Neural cell (in vitro differentiated cells): Measurements from ENCODE around the gene POU2F3. TPM values are rescaled to one million over a fixed set of nuclear protein-coding genes. Genes with fewer than 3 reads are reported as not detected.

Source experiments
- H2AFZ ChIP-seq: fragments of 200-600, 300-800 bp; sonication (generic), shearing (Covaris generic); 2 replicates; pipeline ENCODE4 v1.6.0; 2014; ENCODE audit warnings: low read depth, mild to moderate bottlenecking, antibody characterized with exemption, low read length, moderate library complexity
- H3F3A ChIP-seq: fragments of 200-600 bp; shearing (Covaris generic); 2 replicates; pipeline ENCODE4 v1.6.1; 2016; ENCODE audit warnings: mild to moderate bottlenecking, moderate library complexity, mixed read lengths, antibody characterized with exemption, low read length; ENCODE audit not compliant: insufficient read depth, poor library complexity, severe bottlenecking
- H3K27ac ChIP-seq: fragments of 200-600, 300-800 bp; sonication (generic), shearing (Covaris generic); 2 replicates; pipeline ENCODE4 v1.5.1; 2014; ENCODE audit warnings: mild to moderate bottlenecking, low read length, moderate library complexity
- H3K27me3 ChIP-seq: fragments of 300-800, 200-600 bp; sonication (generic), shearing (Covaris generic); 2 replicates; pipeline ENCODE4 v1.6.0; 2014; ENCODE audit warnings: mild to moderate bottlenecking, low read depth, low read length, moderate library complexity; ENCODE audit not compliant: insufficient read depth
- H3K36me3 ChIP-seq: fragments of 300-800, 200-600 bp; sonication (generic), shearing (Covaris generic); 2 replicates; pipeline ENCODE4 v1.5.1; 2014; ENCODE audit warnings: mild to moderate bottlenecking, antibody characterized with exemption, low read length, moderate library complexity; ENCODE audit not compliant: insufficient read depth
- H3K4me2 ChIP-seq: fragments of 300-800, 200-600 bp; sonication (generic), shearing (Covaris generic); 2 replicates; pipeline ENCODE4 v1.6.0; 2014; ENCODE audit warnings: mild to moderate bottlenecking, low read length
- H3K4me3 ChIP-seq: fragments of 300-800, 200-600 bp; sonication (generic), shearing (Covaris generic); 2 replicates; pipeline ENCODE4 v1.5.1; 2014; ENCODE audit warnings: mild to moderate bottlenecking, low read length, moderate library complexity
- H3K79me2 ChIP-seq: fragments of 200-600 bp; shearing (Covaris generic); replicated peaks from 2 replicates; pipeline ENCODE4 v1.6.0; 2014; ENCODE audit warnings: mild to moderate bottlenecking, low read length, moderate library complexity; ENCODE audit not compliant: insufficient read depth
- H3K9ac ChIP-seq: fragments of 300-800, 200-600 bp; sonication (generic), shearing (Covaris generic); 2 replicates; pipeline ENCODE4 v1.6.1; 2016; ENCODE audit warnings: mild to moderate bottlenecking, low read length, mixed read lengths
- H3K9me2 ChIP-seq: fragments of 200-600 bp; shearing (Covaris generic); 2 replicates; pipeline ENCODE4 v1.6.1; 2016; ENCODE audit warnings: mild to moderate bottlenecking, low read length, mixed read lengths; ENCODE audit not compliant: insufficient read depth
- H3K9me3 ChIP-seq: fragments of 200-600, 300-800 bp; sonication (generic), shearing (Covaris generic); 2 replicates; pipeline ENCODE4 v1.6.1; 2016; ENCODE audit warnings: mild to moderate bottlenecking, mixed run types, low read length, moderate library complexity, mixed read lengths
- H4K20me1 ChIP-seq: fragments of 200-600 bp; shearing (Covaris generic); 2 replicates; pipeline ENCODE4 v1.6.1; 2016; ENCODE audit warnings: mild to moderate bottlenecking, mixed run types; ENCODE audit not compliant: insufficient read depth
- EP300 ChIP-seq: fragments of 450-650 bp; conservative IDR thresholded peaks from 2 replicates; pipeline ENCODE4 v1.6.1; 2014; ENCODE audit warnings: antibody characterized with exemption, mild to moderate bottlenecking, moderate library complexity; ENCODE audit not compliant: poor library complexity, severe bottlenecking
- EZH2 ChIP-seq: fragments of 200-600, 300-800 bp; shearing (Covaris generic), sonication (generic); IDR thresholded peaks from 2 replicates; pipeline ENCODE4 v1.6.1; 2014; ENCODE audit warnings: antibody characterized with exemption, low read length, borderline replicate concordance, mild to moderate bottlenecking; ENCODE audit not compliant: insufficient read depth, poor library complexity, severe bottlenecking
- MXI1 ChIP-seq: fragments of 450-650 bp; conservative IDR thresholded peaks from 2 replicates; pipeline ENCODE4 v1.6.1; 2014; ENCODE audit warnings: antibody characterized with exemption, mild to moderate bottlenecking; ENCODE audit not compliant: poor library complexity, severe bottlenecking
- POLR2AphosphoS5 ChIP-seq: IDR thresholded peaks from 2 replicates; pipeline ENCODE4 v1.6.1; 2012
- RAD21 ChIP-seq: fragments of 450-650 bp; conservative IDR thresholded peaks from 2 replicates; pipeline ENCODE4 v1.6.1; 2014; ENCODE audit warnings: antibody characterized with exemption, mild to moderate bottlenecking, moderate library complexity
- SMC3 ChIP-seq: fragments of 450-650 bp; conservative IDR thresholded peaks from 2 replicates; pipeline ENCODE4 v1.6.1; 2014; ENCODE audit warnings: antibody characterized with exemption, mild to moderate bottlenecking, moderate library complexity; ENCODE audit not compliant: poor library complexity
- TAF1 ChIP-seq: IDR thresholded peaks from 2 replicates; pipeline ENCODE4 v1.6.1; 2012; ENCODE audit warnings: low read depth
- polyA plus RNA-seq: library from polyadenylated mRNA; depleted of rRNA; stranded (reverse); fragments of >200 nt; gene quantifications from 2 replicates; pipeline ENCODE4 v1.2.3, GENCODE V29; 2014
- TF ChIP-seq, protein P1 (sequence below): fragments of 450-650 bp; IDR thresholded peaks from 2 replicates; pipeline ENCODE4 v1.5.1; 2014; ENCODE audit warnings: antibody characterized with exemption, mild to moderate bottlenecking, moderate library complexity; ENCODE audit not compliant: poor library complexity, severe bottlenecking
- TF ChIP-seq, protein P2 (sequence below): IDR thresholded peaks from 2 replicates; pipeline ENCODE4 v1.6.1; 2012; ENCODE audit warnings: borderline replicate concordance

Gene POU2F3
- polyA plus RNA-seq, 1 donor from 2014 or later, result not detected

DNA sequence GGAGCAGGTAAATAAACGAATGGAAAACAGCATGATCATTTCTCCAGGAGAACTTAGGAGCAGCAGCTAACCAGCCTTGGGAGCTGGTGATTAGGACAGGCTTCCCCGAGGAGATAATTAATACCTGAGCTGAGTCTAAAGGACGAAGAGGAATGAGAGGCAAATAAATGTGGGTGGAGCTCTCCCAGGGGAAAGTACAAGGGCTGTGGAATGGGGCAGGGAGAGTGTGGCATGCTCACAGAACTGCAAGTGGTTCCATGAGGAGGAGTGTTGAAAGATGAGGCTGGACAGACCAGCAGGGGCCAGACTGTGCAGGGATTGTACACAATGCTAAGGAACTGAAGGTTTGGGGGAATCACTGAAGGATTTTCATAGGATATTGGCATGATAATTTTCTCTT is 70.9 kb downstream of the POU2F3 start:
- Histone ChIP-seq H3F3A (no peaks in the 10 kb centered on the region), H3K4me2 (no peak overlapping the region), H3K27ac (no peak overlapping the region), H4K20me1 (no peaks in the 10 kb centered on the region), H3K36me3 (no peaks in the 10 kb centered on the region), H3K9me2 (no peaks in the 10 kb centered on the region), H3K4me3 (no peak overlapping the region), H3K79me2 (no peaks in the 10 kb centered on the region), H3K9ac (no peak overlapping the region), H2AFZ (no peak overlapping the region), H3K27me3 (no peaks in the 10 kb centered on the region), H3K9me3 (no peaks in the 10 kb centered on the region)
- no peak for TF ChIP-seq RAD21
- TF ChIP-seq EZH2, result no peak
- no peak for TF ChIP-seq POLR2AphosphoS5
- TF ChIP-seq MXI1, result no peak
- TF ChIP-seq, protein P1, sequence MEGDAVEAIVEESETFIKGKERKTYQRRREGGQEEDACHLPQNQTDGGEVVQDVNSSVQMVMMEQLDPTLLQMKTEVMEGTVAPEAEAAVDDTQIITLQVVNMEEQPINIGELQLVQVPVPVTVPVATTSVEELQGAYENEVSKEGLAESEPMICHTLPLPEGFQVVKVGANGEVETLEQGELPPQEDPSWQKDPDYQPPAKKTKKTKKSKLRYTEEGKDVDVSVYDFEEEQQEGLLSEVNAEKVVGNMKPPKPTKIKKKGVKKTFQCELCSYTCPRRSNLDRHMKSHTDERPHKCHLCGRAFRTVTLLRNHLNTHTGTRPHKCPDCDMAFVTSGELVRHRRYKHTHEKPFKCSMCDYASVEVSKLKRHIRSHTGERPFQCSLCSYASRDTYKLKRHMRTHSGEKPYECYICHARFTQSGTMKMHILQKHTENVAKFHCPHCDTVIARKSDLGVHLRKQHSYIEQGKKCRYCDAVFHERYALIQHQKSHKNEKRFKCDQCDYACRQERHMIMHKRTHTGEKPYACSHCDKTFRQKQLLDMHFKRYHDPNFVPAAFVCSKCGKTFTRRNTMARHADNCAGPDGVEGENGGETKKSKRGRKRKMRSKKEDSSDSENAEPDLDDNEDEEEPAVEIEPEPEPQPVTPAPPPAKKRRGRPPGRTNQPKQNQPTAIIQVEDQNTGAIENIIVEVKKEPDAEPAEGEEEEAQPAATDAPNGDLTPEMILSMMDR, result no peak
- TF ChIP-seq, protein P2, sequence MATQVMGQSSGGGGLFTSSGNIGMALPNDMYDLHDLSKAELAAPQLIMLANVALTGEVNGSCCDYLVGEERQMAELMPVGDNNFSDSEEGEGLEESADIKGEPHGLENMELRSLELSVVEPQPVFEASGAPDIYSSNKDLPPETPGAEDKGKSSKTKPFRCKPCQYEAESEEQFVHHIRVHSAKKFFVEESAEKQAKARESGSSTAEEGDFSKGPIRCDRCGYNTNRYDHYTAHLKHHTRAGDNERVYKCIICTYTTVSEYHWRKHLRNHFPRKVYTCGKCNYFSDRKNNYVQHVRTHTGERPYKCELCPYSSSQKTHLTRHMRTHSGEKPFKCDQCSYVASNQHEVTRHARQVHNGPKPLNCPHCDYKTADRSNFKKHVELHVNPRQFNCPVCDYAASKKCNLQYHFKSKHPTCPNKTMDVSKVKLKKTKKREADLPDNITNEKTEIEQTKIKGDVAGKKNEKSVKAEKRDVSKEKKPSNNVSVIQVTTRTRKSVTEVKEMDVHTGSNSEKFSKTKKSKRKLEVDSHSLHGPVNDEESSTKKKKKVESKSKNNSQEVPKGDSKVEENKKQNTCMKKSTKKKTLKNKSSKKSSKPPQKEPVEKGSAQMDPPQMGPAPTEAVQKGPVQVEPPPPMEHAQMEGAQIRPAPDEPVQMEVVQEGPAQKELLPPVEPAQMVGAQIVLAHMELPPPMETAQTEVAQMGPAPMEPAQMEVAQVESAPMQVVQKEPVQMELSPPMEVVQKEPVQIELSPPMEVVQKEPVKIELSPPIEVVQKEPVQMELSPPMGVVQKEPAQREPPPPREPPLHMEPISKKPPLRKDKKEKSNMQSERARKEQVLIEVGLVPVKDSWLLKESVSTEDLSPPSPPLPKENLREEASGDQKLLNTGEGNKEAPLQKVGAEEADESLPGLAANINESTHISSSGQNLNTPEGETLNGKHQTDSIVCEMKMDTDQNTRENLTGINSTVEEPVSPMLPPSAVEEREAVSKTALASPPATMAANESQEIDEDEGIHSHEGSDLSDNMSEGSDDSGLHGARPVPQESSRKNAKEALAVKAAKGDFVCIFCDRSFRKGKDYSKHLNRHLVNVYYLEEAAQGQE, result no peak
- no peak for TF ChIP-seq SMC3
- no peak for TF ChIP-seq TAF1
- TF ChIP-seq EP300, result no peak

DNA sequence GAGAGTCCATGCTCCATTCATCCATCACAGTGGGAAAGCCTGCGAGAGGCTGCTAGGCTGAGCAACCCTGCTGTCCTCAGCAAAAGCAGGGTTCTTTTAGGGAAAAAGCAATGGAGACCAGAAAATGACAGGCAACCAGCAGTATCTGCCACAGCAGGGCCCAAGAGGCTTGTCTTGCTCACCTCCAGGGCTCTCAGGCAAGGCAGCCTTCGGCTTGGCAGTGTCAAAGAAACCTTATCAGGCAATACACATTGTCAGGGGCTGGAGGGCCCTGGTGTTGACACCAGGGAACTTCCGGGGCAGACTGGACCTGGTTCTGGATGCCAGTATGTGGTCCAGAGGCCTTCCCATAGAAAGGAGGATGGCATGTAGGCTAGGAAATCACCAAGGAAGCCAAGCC is 74.9 kb downstream of the POU2F3 start:
- no peak for TF ChIP-seq POLR2AphosphoS5
- TF ChIP-seq RAD21, result no peak

More for the DNA sequence above, 74.9 kb downstream of the POU2F3 start:
- H3K27ac ChIP-seq, result no peak overlapping the region
- no peaks in the 10 kb centered on the region for H3K27me3 ChIP-seq
- H3F3A ChIP-seq, result no peaks in the 10 kb centered on the region
- H3K4me2 ChIP-seq, result no peak overlapping the region
- H3K9me2 ChIP-seq, result no peaks in the 10 kb centered on the region
- no peak overlapping the region for H3K4me3 ChIP-seq
- H4K20me1 ChIP-seq, result no peaks in the 10 kb centered on the region
- no peaks in the 10 kb centered on the region for H3K79me2 ChIP-seq
- no peaks in the 10 kb centered on the region for H3K36me3 ChIP-seq
- no peak overlapping the region for H2AFZ ChIP-seq
- no peak overlapping the region for H3K9ac ChIP-seq
- no peaks in the 10 kb centered on the region for H3K9me3 ChIP-seq
